ENCODE data around the gene DNAJA3. TPM values are rescaled to one million over a fixed set of nuclear protein-coding genes. Genes with fewer than 3 reads are reported as not detected.

The DNAJA3 gene
- polyA plus RNA-seq, 4 donors: 26.7 to 71.4 (median 38.1) TPM

DNA sequence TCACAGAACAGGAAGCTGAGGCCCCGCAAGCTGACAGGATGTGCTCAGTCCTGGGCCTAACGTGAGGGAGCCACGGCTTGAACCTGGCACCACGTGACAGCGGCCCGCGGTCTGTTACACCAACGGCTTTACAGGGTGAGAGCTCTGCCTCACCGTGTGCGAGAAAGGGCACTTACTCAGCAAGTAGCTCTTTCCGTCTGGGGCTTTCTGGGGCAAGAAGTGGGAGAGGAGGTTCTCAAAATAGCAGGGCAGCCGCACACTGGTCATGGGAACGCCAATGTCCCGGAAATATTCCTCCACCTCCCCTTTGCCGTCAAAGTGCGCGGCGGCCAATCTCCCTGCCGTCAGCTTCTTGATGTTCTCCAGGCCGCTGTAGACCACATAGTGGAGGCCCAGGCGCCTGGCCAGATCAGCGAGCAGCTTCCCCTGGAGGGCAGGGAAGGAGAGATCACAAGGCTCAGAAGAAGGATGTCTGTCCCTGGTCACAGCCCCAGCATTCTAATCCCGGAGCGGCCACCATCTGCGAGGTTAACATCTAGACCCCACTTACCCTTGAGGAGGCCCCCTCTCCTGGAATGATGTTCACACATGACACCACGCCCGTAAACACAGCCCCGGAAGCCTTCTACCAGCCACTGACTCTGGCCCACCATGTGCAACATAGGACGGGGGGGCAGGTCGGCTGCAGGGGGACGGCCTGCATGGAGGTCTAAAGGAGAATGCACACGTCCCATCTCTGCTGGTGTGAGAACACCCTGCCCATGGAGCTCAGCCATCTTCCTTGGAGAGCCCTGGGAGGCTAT lies 40.5 kb downstream of the DNAJA3 start:
- Histone ChIP-seq H3K36me3 (ENCODE audit: control insufficient read depth in 3 of 3, insufficient read depth in 2 of 3, low read depth in 1 of 3, low read length in 3 of 3) (peaks cover 2 to 83% (median 13%) of the 10 kb centered on the region in 3 donors), H3K4me1 (ENCODE audit: control insufficient read depth in 3 of 3, insufficient read depth in 2 of 3, low read depth in 1 of 3, low read length in 2 of 3) (no peaks in the 10 kb centered on the region), H3K4me3 (ENCODE audit: low read depth in 1 of 3, low read length in 3 of 3) (no peak overlapping the region), H3K27me3 (ENCODE audit: control insufficient read depth in 3 of 3, insufficient read depth in 3 of 3, low read length in 3 of 3) (no peaks in the 10 kb centered on the region), H3K9me3 (ENCODE audit: control insufficient read depth in 2 of 2, insufficient read depth in 1 of 2, low read depth in 1 of 2, low read length in 1 of 2) (no peaks in the 10 kb centered on the region), H3K27ac (ENCODE audit: low read depth in 1 of 3, low read length in 2 of 3) (peak overlapping the region in 2 of 3 donors; percentile 30 to 70)
- DNase-seq: peak in 1 of 2 donors; percentile 60
- no peak for FAIRE-seq
- WGBS, 3 donors: 82 to 86% (median 85%) methylated on average over 31 to 32 of the region's 32 CpGs

DNA sequence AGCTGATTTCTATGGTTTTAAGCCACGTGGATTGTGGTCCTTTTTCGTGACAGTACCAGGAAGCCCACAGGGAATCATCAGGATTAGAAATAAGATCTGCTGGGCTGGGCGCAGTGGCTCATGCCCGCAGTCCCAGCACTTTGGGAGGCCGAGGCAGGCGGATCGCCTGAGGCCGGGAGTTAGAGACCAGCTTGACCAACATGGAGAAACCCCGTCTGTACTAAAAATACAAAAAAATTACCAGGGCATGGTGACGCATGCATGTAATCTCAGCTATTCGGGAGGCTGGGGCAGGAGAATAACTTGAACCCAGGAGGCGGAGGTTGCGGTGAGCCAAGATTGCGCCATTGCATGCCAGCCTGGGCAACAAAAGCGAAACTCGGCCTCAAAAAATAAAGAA lies 42.2 kb downstream of the DNAJA3 start:
- WGBS, 3 donors: 96 to 98% (median 97%) methylated on average over 16 of the region's 16 CpGs
- DNase-seq (no peak), FAIRE-seq (no peak)
- Histone ChIP-seq H3K4me3 (ENCODE audit: low read depth in 1 of 3, low read length in 3 of 3) (no peak overlapping the region), H3K27ac (ENCODE audit: low read depth in 1 of 3, low read length in 2 of 3) (no peak overlapping the region), H3K4me1 (ENCODE audit: control insufficient read depth in 3 of 3, insufficient read depth in 2 of 3, low read depth in 1 of 3, low read length in 2 of 3) (no peaks in the 10 kb centered on the region), H3K27me3 (ENCODE audit: control insufficient read depth in 3 of 3, insufficient read depth in 3 of 3, low read length in 3 of 3) (no peaks in the 10 kb centered on the region), H3K9me3 (ENCODE audit: control insufficient read depth in 2 of 2, insufficient read depth in 1 of 2, low read depth in 1 of 2, low read length in 1 of 2) (no peaks in the 10 kb centered on the region), H3K36me3 (ENCODE audit: control insufficient read depth in 3 of 3, insufficient read depth in 2 of 3, low read depth in 1 of 3, low read length in 3 of 3) (peaks cover 2 to 69% (median 13%) of the 10 kb centered on the region in 3 donors)

GRCh38 chr16:4468972-4469371 lies 43.3 kb downstream of the DNAJA3 start:
- Histone ChIP-seq H3K27ac (ENCODE audit: low read depth in 1 of 3, low read length in 2 of 3) (no peak overlapping the region), H3K4me3 (ENCODE audit: low read depth in 1 of 3, low read length in 3 of 3) (no peak overlapping the region), H3K4me1 (ENCODE audit: control insufficient read depth in 3 of 3, insufficient read depth in 2 of 3, low read depth in 1 of 3, low read length in 2 of 3) (peaks cover 0 to 2% (median 0%) of the 10 kb centered on the region in 3 donors), H3K36me3 (ENCODE audit: control insufficient read depth in 3 of 3, insufficient read depth in 2 of 3, low read depth in 1 of 3, low read length in 3 of 3) (peaks cover 2 to 58% (median 4%) of the 10 kb centered on the region in 3 donors), H3K9me3 (ENCODE audit: control insufficient read depth in 2 of 2, insufficient read depth in 1 of 2, low read depth in 1 of 2, low read length in 1 of 2) (no peaks in the 10 kb centered on the region), H3K27me3 (ENCODE audit: control insufficient read depth in 3 of 3, insufficient read depth in 3 of 3, low read length in 3 of 3) (no peaks in the 10 kb centered on the region)
- 89 to 93% (median 91%) methylated on average over 10 of the region's 10 CpGs for WGBS, 3 donors
- FAIRE-seq: no peak
- no peak for DNase-seq

DNA sequence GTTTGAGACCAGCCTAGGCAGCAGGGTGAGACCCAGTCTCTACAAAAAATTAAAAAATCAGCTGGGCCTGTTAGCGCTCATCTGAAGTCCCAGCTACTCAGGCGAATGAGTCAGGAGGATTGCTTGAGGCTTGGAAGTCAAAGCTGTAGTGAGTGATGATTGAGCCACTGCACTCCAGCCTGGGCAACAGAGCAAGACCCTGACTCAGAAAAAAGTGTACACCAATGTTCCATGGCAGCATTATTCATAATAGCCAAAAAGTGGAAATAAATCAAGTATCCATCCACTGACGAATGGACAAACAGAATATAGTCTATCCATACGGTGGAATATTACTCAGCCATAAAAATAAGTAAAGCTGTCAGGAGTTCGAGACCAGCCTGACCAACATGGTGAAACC lies 46.2 kb downstream of the DNAJA3 start:
- DNase-seq (no peak), FAIRE-seq (no peak)
- Histone ChIP-seq H3K4me3 (ENCODE audit: low read depth in 1 of 3, low read length in 3 of 3) (no peak overlapping the region), H3K27me3 (ENCODE audit: control insufficient read depth in 3 of 3, insufficient read depth in 3 of 3, low read length in 3 of 3) (no peaks in the 10 kb centered on the region), H3K4me1 (ENCODE audit: control insufficient read depth in 3 of 3, insufficient read depth in 2 of 3, low read depth in 1 of 3, low read length in 2 of 3) (peaks cover 0 to 9% (median 2%) of the 10 kb centered on the region in 3 donors), H3K27ac (ENCODE audit: low read depth in 1 of 3, low read length in 2 of 3) (no peak overlapping the region), H3K9me3 (ENCODE audit: control insufficient read depth in 2 of 2, insufficient read depth in 1 of 2, low read depth in 1 of 2, low read length in 1 of 2) (peaks cover 0 to 10% of the 10 kb centered on the region in 2 donors), H3K36me3 (ENCODE audit: control insufficient read depth in 3 of 3, insufficient read depth in 2 of 3, low read depth in 1 of 3, low read length in 3 of 3) (peaks cover 0 to 31% (median 2%) of the 10 kb centered on the region in 3 donors)
- 95 to 97% (median 96%) methylated on average over 5 of the region's 5 CpGs for WGBS, 3 donors

- Histone ChIP-seq H3K36me3 (ENCODE audit: control insufficient read depth in 3 of 3, insufficient read depth in 2 of 3, low read depth in 1 of 3, low read length in 3 of 3) (peaks cover 0 to 24% (median 2%) of the 10 kb centered on the region in 3 donors), H3K4me1 (ENCODE audit: control insufficient read depth in 3 of 3, insufficient read depth in 2 of 3, low read depth in 1 of 3, low read length in 2 of 3) (peaks cover 0 to 9% (median 2%) of the 10 kb centered on the region in 3 donors), H3K4me3 (ENCODE audit: low read depth in 1 of 3, low read length in 3 of 3) (no peak overlapping the region), H3K27me3 (ENCODE audit: control insufficient read depth in 3 of 3, insufficient read depth in 3 of 3, low read length in 3 of 3) (no peaks in the 10 kb centered on the region), H3K9me3 (ENCODE audit: control insufficient read depth in 2 of 2, insufficient read depth in 1 of 2, low read depth in 1 of 2, low read length in 1 of 2) (peaks cover 0 to 10% of the 10 kb centered on the region in 2 donors), H3K27ac (ENCODE audit: low read depth in 1 of 3, low read length in 2 of 3) (no peak overlapping the region)
- no peak for DNase-seq
- no peak for FAIRE-seq
- whole genome bisulfite sequencing, 3 donors: 55 to 66% (median 66%) methylated on average over 4 of the region's 4 CpGs
Observed at GRCh38 chr16:4472880-4473279, 47.2 kb downstream of the DNAJA3 start.

DNA sequence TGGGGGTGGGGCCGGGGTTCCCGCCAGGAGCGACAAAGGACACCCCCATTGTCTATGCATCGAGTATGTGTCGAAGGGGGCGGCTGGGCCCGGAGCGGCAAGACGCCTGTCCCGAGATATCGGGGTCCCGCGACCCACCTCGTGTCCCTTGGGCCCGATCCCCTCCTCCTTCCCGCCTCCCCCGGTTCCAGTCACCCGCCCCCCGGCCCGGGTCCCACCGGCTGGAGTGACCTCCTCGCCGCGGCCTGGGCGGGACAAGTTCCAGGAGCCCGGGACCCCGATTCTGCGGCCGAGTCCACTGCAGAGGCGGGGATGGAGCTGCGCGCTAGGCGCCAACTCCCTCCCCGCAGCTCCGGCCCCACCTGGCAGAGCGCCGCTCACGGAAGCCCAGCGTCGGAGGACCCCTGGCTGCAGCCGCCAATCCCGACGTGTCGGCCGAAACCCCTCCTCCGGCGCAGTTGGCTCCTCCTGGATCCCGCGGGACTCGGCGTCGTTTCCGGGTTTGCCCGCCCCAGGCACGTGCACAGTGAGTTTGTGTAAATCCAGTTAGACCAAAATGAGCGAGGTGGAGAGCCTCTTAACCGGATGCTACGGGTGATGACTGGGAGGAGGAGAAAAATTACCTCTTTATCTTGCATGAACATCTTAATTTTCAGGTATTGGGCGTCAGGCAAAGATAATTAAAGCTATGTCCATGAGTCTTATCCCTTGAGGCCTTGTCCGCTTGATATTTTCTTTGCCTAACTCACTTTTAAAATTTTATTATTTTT lies 48.7 kb downstream of the DNAJA3 start, which contains the start of gene NMRAL1:
TSS of gene NMRAL1 (minus strand) at position 434 of the 770 bp plus-strand sequence. CDS start 493 bp downstream, outside the sequence.
- FAIRE-seq (no peak), DNase-seq (peak; percentile 87 to 94)
- WGBS, 3 donors: 2 to 4% (median 2%) methylated on average over 30 to 60 of the region's 60 CpGs
- H3K27me3 ChIP-seq (ENCODE audit: control insufficient read depth in 3 of 3, insufficient read depth in 3 of 3, low read length in 3 of 3): no peaks in the 10 kb centered on the region
- peaks cover 0 to 9% (median 2%) of the 10 kb centered on the region in 3 donors for H3K4me1 ChIP-seq (ENCODE audit: control insufficient read depth in 3 of 3, insufficient read depth in 2 of 3, low read depth in 1 of 3, low read length in 2 of 3)
- peak within 1 kb of the TSS; percentile 73 to 78 (median 74) for H3K4me3 ChIP-seq (ENCODE audit: low read depth in 1 of 3, low read length in 3 of 3)
- H3K36me3 ChIP-seq (ENCODE audit: control insufficient read depth in 3 of 3, insufficient read depth in 2 of 3, low read depth in 1 of 3, low read length in 3 of 3): peaks cover 0 to 9% (median 0%) of the 10 kb centered on the region in 3 donors
- H3K9me3 ChIP-seq (ENCODE audit: control insufficient read depth in 2 of 2, insufficient read depth in 1 of 2, low read depth in 1 of 2, low read length in 1 of 2): peaks cover 0 to 10% of the 10 kb centered on the region in 2 donors
- peak within 1 kb of the TSS; percentile 35 to 78 (median 62) for H3K27ac ChIP-seq (ENCODE audit: low read depth in 1 of 3, low read length in 2 of 3)

GRCh38 chr16:4475880-4476788 lies 50.5 kb downstream of the DNAJA3 start, which contains the start of gene HMOX2:
Gene HMOX2, plus strand, starts transcription at chr16:4476398. Its CDS starts 29,127 bp downstream, at chr16:4505525.
- FAIRE-seq: no peak
- peak; percentile 94 to 97 for DNase-seq
- Histone ChIP-seq H3K4me1 (ENCODE audit: control insufficient read depth in 3 of 3, insufficient read depth in 2 of 3, low read depth in 1 of 3, low read length in 2 of 3) (peaks cover 0 to 9% (median 2%) of the 10 kb centered on the region in 3 donors), H3K27me3 (ENCODE audit: control insufficient read depth in 3 of 3, insufficient read depth in 3 of 3, low read length in 3 of 3) (no peaks in the 10 kb centered on the region), H3K27ac (ENCODE audit: low read depth in 1 of 3, low read length in 2 of 3) (peak within 1 kb of the TSS; percentile 76 to 87 (median 86)), H3K4me3 (ENCODE audit: low read depth in 1 of 3, low read length in 3 of 3) (peak within 1 kb of the TSS; percentile 70 to 88 (median 74)), H3K36me3 (ENCODE audit: control insufficient read depth in 3 of 3, insufficient read depth in 2 of 3, low read depth in 1 of 3, low read length in 3 of 3) (peaks cover 0 to 3% (median 0%) of the 10 kb centered on the region in 3 donors), H3K9me3 (ENCODE audit: control insufficient read depth in 2 of 2, insufficient read depth in 1 of 2, low read depth in 1 of 2, low read length in 1 of 2) (peaks cover 0 to 10% of the 10 kb centered on the region in 2 donors)
- 8 to 11% (median 8%) methylated on average over 55 to 70 of the region's 70 CpGs for WGBS, 3 donors
